HPDE6-E6E7 (cell line): ENCODE data around the gene WWOX.
"Not testable (repeated sequence)": the region's sequence is repeated elsewhere in the genome, so short reads cannot be mapped to it uniquely, and the experiment has no call there.

Experiments used
- DNase-seq: peaks from one replicate; pipeline ENCODE4 v3.0.0; 2011; ENCODE audit warnings: missing footprints; ENCODE audit errors: extremely low spot score

WWOX gene

GRCh38 chr16:78684030-78684611, 584.7 kb downstream of the WWOX start:
- DNase-seq, result no peak

GRCh38 chr16:78684655-78685375, 585.4 kb downstream of the WWOX start:
- DNase-seq, result no peak

GRCh38 chr16:78686601-78687000, 587.1 kb downstream of the WWOX start:
- DNase-seq, result no peak

GRCh38 chr16:78689028-78689427, 589.6 kb downstream of the WWOX start:
- DNase-seq, result no peak

GRCh38 chr16:78689536-78689935, 590.1 kb downstream of the WWOX start:
- DNase-seq, result no peak

GRCh38 chr16:78690510-78690909, 591.1 kb downstream of the WWOX start:
- no peak for DNase-seq

GRCh38 chr16:78691746-78692145, 592.3 kb downstream of the WWOX start:
- DNase-seq, result not testable (repeated sequence)

GRCh38 chr16:78693496-78693895, 594.0 kb downstream of the WWOX start:
- no peak for DNase-seq

GRCh38 chr16:78694414-78694813, 595.0 kb downstream of the WWOX start:
- DNase-seq, result no peak

GRCh38 chr16:78695391-78695790, 595.9 kb downstream of the WWOX start:
- DNase-seq, result no peak

GRCh38 chr16:78696797-78697196, 597.3 kb downstream of the WWOX start:
- no peak for DNase-seq

- no peak for DNase-seq
These were observed 598.0 kb downstream of the WWOX start for GRCh38 chr16:78697426-78697825.

GRCh38 chr16:78703936-78704335, 604.5 kb downstream of the WWOX start:
- no peak for DNase-seq

GRCh38 chr16:78704416-78704815, 605.0 kb downstream of the WWOX start:
- DNase-seq, result no peak

- no peak for DNase-seq
These were observed 606.2 kb downstream of the WWOX start for GRCh38 chr16:78705694-78706093.

- no peak for DNase-seq
These were observed 607.2 kb downstream of the WWOX start for GRCh38 chr16:78706637-78707036.

GRCh38 chr16:78709137-78709884, 609.9 kb downstream of the WWOX start:
- no peak for DNase-seq

- DNase-seq, result no peak
These were observed 615.7 kb downstream of the WWOX start for GRCh38 chr16:78715106-78715505.

- DNase-seq, result no peak
These were observed 616.2 kb downstream of the WWOX start for GRCh38 chr16:78715673-78716072.

- no peak for DNase-seq
These were observed 618.7 kb downstream of the WWOX start for GRCh38 chr16:78718141-78718540.

GRCh38 chr16:78720416-78720815, 621.0 kb downstream of the WWOX start:
- DNase-seq, result no peak

- no peak for DNase-seq
These were observed 628.1 kb downstream of the WWOX start for GRCh38 chr16:78727536-78727935.

- no peak for DNase-seq
These were observed 630.2 kb downstream of the WWOX start for GRCh38 chr16:78729687-78730086.
